Nephron (organoid): ENCODE measurements around the gene ZBTB8OS.
"Not testable (repeated sequence)": the region's sequence is repeated elsewhere in the genome, so short reads cannot be mapped to it uniquely, and the experiment has no call there.

Experiments used
- H3K27ac Mint-ChIP-seq, 3 experiments: 2 replicates each; pipeline ENCODE4 v1.8.0; 2020; ENCODE audit warnings: mixed read lengths in 3 of 3, mild to moderate bottlenecking in 2 of 3, moderate library complexity in 1 of 3
- H3K27me3 Mint-ChIP-seq: 2 replicates; pipeline ENCODE4 v1.8.0; 2021; ENCODE audit warnings: low read depth, mild to moderate bottlenecking, moderate library complexity, mixed read lengths
- H3K36me3 Mint-ChIP-seq: 2 replicates; pipeline ENCODE4 v1.8.0; 2020; ENCODE audit warnings: low read depth, mixed read lengths
- H3K4me1 Mint-ChIP-seq: 2 replicates; pipeline ENCODE4 v1.8.0; 2020; ENCODE audit warnings: mixed read lengths
- H3K4me3 Mint-ChIP-seq, 3 experiments: 2 replicates each; pipeline ENCODE4 v1.8.0; 2020; ENCODE audit warnings: mild to moderate bottlenecking in 3 of 3, mixed read lengths in 3 of 3, moderate library complexity in 2 of 3
- H3K9me3 Mint-ChIP-seq: 2 replicates; pipeline ENCODE4 v1.8.0; 2020; ENCODE audit warnings: mixed read lengths
- TF ChIP-seq, protein P1 (sequence below), 3 experiments: fragments of 200-600 bp; sonication (generic); IDR thresholded peaks; one replicate each; pipeline ENCODE4 v1.5.0; 2021; ENCODE audit warnings: antibody characterized with exemption in 3 of 3; ENCODE audit not compliant: unreplicated experiment in 3 of 3

Gene ZBTB8OS

DNA sequence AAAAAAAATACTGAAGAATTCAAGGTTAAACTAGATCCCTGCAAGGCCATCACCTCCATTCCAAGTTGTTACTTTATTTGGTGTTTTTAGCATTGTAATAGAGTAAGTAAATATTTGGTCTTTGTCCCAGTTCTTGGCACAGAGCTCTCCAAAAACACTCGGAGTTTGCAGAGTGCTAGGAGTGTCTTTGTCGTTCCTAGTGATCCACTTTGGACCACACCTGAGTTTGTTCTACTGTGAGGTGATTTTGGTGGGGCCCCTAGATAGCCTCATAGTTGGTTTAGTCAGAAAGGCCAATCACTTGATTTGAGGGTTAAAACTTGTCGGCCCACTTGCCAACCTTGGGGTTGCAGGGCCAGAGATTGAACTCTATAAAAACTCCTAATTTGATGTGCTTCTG is 26.6 kb upstream of the ZBTB8OS start:
- Mint-ChIP-seq H3K9me3 (no peaks in the 10 kb centered on the region), H3K27me3 (no peaks in the 10 kb centered on the region), H3K27ac (no peak overlapping the region), H3K4me3 (no peak overlapping the region), H3K36me3 (peaks cover 83% of the 10 kb centered on the region), H3K4me1 (peaks cover 10% of the 10 kb centered on the region)
- TF ChIP-seq, protein P1, sequence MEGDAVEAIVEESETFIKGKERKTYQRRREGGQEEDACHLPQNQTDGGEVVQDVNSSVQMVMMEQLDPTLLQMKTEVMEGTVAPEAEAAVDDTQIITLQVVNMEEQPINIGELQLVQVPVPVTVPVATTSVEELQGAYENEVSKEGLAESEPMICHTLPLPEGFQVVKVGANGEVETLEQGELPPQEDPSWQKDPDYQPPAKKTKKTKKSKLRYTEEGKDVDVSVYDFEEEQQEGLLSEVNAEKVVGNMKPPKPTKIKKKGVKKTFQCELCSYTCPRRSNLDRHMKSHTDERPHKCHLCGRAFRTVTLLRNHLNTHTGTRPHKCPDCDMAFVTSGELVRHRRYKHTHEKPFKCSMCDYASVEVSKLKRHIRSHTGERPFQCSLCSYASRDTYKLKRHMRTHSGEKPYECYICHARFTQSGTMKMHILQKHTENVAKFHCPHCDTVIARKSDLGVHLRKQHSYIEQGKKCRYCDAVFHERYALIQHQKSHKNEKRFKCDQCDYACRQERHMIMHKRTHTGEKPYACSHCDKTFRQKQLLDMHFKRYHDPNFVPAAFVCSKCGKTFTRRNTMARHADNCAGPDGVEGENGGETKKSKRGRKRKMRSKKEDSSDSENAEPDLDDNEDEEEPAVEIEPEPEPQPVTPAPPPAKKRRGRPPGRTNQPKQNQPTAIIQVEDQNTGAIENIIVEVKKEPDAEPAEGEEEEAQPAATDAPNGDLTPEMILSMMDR (IDR thresholded peaks at IDR 0.05; ENCODE audit: unreplicated experiment in 3 of 3) = no peak

DNA sequence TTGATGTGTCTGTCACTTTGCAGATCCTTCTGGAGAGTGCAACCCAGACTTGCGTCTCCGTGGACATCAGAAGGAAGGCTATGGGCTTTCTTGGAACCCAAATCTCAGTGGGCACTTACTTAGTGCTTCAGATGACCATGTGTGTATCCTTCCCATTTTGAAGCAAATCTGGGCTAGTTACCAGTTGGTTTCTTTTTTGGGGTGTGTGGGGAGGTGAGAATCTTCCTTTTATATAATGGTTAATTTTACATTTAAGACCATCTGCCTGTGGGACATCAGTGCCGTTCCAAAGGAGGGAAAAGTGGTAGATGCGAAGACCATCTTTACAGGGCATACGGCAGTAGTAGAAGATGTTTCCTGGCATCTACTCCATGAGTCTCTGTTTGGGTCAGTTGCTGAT is 18.4 kb upstream of the ZBTB8OS start:
- peaks cover 85% of the 10 kb centered on the region for H3K36me3 Mint-ChIP-seq
- H3K27ac Mint-ChIP-seq, H3K27me3 Mint-ChIP-seq, H3K9me3 Mint-ChIP-seq, H3K4me3 Mint-ChIP-seq, H3K4me1 Mint-ChIP-seq: not testable (repeated sequence)

DNA sequence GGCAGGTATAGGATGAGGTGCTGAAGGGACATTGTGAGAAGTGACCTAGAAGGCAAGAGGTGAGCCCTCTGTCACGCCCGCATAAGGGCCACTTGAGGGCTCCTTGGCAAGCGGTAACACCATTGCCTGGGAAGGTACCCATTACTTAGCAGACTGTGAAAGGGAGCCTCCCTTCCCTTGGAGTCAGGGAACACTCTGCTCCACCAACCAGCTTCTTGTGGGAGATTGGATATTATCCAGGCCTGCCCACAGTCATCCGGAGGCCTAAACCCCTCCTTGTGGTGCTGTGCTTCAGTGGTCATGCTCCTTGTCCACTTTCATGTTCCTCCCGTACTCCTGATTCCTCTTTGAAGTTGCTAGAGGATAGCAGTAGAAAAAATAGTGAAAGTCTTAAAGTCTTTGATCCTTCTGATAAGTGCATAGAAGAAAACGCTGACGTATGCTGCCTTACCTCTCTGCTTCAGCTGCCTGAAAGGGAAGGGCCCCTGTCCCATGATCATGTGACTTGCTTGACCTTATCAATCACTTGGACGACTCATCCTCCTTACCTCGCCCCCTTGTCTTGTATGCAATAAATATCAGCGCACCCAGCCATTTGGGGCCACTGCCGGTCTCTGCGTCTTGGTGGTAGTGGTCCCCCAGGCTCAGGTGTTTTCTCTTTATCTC is 16.7 kb upstream of the ZBTB8OS start:
- no peak overlapping the region for H3K4me3 Mint-ChIP-seq

DNA sequence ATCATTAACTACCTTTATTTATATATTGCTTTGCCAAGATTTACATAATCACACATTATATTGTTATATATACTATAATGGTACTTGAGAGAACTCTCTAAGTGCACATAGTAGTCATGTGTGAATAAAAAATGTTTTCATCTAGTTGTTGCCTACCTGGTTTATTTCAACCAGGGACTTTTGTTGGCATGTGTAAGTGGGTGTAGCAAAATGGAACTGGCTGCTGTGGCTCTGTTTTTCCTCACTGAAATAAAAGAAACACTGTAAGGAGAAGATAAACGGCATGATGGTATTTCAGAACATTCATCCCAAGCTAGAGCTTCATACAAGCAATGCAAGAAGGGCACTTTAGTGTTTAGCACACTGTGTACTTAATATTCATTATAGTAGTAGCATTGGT is 15.6 kb upstream of the ZBTB8OS start:
- Mint-ChIP-seq H3K9me3 (no peaks in the 10 kb centered on the region), H3K4me1 (no peaks in the 10 kb centered on the region), H3K4me3 (no peak overlapping the region), H3K27ac (no peak overlapping the region), H3K27me3 (no peaks in the 10 kb centered on the region), H3K36me3 (peaks cover 76% of the 10 kb centered on the region)
- TF ChIP-seq, protein P1 (IDR thresholded peaks at IDR 0.05; ENCODE audit: unreplicated experiment in 3 of 3) = no peak

More for the DNA sequence above, 16.7 kb upstream of the ZBTB8OS start:
- no peaks in the 10 kb centered on the region for H3K27me3 Mint-ChIP-seq
- no peaks in the 10 kb centered on the region for H3K9me3 Mint-ChIP-seq
- no peaks in the 10 kb centered on the region for H3K4me1 Mint-ChIP-seq
- peaks cover 76% of the 10 kb centered on the region for H3K36me3 Mint-ChIP-seq
- H3K27ac Mint-ChIP-seq = peak overlapping the region in 2 of 3 experiments; percentile 35 to 74
- TF ChIP-seq, protein P1 (IDR thresholded peaks at IDR 0.05; ENCODE audit: unreplicated experiment in 3 of 3) = no peak

DNA sequence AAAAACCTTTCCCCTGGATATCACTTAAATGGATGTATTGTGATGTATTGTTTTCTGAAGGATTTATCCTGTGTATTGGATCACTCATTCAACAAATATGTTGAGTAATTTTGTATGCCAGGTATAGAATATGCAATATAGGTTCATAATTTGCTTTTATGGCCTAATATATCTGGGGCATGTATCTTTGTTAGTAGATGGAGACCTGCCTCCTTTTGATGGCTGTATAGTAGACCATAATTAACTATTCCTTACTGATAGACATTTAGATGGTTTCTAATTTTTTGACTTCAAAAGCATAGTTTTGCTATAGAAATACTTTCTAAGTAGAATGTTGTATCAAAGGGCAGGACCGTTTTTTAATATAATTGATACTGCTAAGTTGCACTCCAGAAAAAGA is 9.2 kb upstream of the ZBTB8OS start:
- H3K4me3 Mint-ChIP-seq = no peak overlapping the region
- no peaks in the 10 kb centered on the region for H3K27me3 Mint-ChIP-seq
- H3K4me1 Mint-ChIP-seq = peaks cover 10% of the 10 kb centered on the region
- peaks cover 82% of the 10 kb centered on the region for H3K36me3 Mint-ChIP-seq
- H3K27ac Mint-ChIP-seq = no peak overlapping the region
- TF ChIP-seq, protein P1 (IDR thresholded peaks at IDR 0.05; ENCODE audit: unreplicated experiment in 3 of 3) = no peak
- H3K9me3 Mint-ChIP-seq = no peaks in the 10 kb centered on the region

DNA sequence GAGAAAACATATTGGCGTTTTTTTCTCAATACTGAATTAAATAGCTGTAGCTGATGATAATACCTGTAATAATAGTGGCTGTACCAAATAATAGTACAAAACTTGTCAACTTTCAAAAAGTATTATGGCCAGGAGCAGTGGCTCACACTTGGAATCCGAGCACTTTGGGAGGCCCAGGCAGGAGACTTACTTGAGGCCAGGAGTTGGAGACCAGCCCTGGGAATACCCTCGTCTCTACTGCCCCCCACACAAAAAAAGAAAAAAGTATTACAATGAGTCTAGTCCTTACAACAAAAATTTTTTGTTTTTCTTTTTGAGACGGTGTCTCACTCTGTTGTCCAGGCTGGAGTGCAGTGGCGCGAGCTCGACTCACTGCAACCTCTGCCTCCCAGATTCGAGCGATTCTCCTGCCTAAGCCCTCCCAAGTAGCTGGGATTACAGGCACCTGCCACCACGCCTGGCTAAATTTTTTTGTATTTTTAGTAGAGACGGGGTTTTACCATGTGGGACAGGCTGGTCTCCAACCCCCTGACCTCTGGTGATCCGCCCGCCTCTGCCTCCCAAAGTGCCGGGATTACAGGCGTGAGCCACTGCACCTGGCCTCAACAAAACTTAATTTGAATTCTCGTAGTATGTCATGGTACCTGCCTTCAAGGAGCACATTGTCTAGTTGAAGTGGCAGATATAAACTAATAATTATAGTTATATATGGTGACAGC is 2.1 kb upstream of the ZBTB8OS start:
- peaks cover 42% of the 10 kb centered on the region for H3K4me1 Mint-ChIP-seq
- H3K9me3 Mint-ChIP-seq = no peaks in the 10 kb centered on the region
- H3K4me3 Mint-ChIP-seq = peak overlapping the region; percentile 93 to 94 (median 94)
- TF ChIP-seq, protein P1 (IDR thresholded peaks at IDR 0.05; ENCODE audit: unreplicated experiment in 3 of 3) = no peak
- H3K27ac Mint-ChIP-seq = peak overlapping the region; percentile 100
- no peaks in the 10 kb centered on the region for H3K27me3 Mint-ChIP-seq
- peaks cover 53% of the 10 kb centered on the region for H3K36me3 Mint-ChIP-seq
